HG03066 (cell line): ENCODE results near the gene NR1I2.

Experiments
- ATAC-seq: cut with Tn5 transposase; IDR thresholded peaks from one replicate; pipeline ENCODE4 v1.9.1; 2021; ENCODE audit warnings: low read depth; ENCODE audit not compliant: unreplicated experiment

NR1I2 gene

DNA sequence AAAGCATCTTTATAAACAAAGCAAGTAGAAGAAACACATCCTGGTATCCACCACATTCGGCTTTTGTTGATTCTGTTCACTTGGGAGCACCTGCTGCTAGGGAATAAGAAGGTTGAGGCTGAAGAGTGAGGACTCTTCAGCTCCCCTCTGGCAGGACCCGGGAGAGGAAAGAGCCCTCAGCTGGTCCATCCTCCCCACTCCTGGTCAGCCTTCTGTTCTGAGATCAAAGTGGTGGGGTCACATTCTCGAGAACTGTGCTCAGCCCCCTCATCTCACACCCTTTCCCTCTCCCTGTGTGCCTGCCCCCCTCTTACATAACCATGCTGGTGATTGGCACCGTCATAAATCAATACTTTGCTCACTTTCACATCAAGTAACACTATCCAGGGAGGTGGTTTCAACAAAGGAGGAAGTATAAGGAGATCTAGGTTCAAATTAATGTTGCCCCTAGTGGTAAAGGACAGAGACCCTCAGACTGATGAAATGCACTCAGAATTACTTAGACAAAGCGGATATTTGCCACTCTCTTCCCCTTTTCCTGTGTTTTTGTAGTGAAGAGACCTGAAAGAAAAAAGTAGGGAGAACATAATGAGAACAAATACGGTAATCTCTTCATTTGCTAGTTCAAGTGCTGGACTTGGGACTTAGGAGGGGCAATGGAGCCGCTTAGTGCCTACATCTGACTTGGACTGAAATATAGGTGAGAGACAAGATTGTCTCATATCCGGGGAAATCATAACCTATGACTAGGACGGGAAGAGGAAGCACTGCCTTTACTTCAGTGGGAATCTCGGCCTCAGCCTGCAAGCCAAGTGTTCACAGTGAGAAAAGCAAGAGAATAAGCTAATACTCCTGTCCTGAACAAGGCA lies at the start of gene NR1I2:
Gene NR1I2 (plus strand): TSS at position 772 of the 869 bp plus-strand sequence.
- no peak for ATAC-seq

DNA sequence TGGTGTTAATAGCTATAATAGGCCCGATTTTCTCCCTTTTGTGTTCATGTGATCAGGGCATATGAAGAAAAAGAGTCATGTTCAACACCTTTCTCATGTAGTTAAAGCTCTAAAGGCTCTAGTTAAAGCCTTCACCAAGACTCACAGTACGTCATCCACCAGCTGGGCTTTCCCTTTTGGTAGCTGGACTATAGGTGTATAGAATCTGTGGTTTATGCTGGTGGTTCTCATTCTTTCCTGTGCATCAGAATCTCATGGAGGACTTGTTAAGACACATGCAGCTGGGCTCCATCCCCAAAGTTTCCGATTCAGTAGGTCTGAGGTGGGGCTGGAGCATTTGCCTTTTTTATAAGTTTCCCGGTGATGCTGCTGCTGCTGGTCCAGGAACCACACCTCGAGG lies 48.1 kb upstream of the NR1I2 start:
- no peak for ATAC-seq

DNA sequence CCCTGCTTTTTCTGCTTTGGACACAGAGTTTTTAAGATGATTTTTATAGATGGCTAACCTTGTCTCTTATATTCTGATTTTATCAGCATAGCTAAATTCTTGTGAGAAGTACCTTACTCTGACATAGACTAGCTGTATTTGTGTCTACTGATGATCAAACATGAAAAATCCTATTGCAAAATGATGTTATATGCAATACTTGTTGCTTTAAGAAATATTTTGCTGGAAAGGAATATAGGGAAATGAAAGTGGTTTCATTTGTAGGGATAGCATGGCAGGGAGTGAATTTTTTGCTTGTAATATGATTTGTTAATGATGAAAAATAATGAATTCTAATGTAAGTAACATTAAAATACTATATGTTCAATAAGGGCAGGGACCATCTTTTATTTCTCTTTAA lies 43.2 kb upstream of the NR1I2 start:
- no peak for ATAC-seq

DNA sequence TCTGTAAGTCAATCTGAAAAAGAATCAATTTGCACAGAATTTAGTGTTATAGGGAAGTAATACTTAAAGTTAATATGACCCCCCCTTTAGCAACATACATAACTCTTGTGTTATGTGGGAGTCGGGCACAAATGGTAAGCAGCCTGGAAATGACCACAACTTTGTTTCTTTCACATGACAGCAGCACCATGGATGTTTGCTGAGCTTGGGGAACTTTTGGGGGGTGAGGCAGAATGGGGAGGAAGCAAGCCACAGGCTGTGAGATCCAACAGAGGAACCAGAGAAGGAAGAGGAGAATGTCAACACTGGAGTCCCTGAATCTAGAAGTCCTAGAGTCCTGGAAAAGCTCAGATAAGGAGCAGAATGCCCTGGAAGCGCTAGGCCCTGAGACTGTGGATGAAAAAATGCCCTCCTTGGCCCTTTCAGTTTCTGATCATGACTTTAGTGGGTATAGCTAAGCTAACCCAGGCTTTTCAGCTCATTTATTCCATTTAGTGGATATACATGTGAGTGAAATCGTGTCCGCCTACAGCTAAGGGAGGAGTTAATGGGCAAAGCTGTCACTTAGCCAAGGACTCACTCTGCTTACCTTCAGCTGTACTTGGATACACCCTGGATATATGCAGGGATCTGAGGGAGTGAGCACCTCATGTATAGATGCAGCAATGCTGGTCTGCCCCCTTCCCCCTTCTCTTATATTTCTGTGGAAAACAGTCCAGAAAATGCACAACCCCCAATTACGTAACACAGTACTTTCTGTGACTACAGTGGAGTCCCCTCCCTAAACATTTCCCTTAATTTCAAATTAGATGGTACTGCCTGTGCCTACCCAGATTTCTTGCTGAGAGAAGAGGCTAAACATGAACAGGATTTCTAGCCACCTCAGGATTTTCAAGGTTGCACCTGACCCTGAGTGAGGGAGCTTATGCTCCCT lies 40.0 kb upstream of the NR1I2 start:
- no peak for ATAC-seq

DNA sequence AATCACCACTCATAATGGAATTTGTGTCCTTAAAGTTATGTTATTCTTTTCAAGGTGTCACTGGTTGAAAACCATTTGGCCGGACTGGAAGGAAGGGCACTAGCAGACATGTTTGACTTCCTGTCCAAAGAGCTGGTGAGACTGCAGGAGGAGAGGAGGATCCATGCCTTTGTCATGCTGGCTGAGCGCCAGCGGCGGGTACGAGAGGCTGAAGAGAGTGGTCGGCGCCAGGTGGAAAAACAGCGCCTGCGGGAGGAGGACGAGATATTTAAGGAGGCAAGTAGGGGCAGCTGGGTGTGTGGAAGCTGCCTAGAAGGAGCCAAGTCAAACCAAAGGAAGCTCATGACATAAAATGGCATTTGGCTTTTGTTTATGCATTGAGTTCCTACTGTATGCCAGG lies 38.0 kb upstream of the NR1I2 start:
- ATAC-seq: no peak

DNA sequence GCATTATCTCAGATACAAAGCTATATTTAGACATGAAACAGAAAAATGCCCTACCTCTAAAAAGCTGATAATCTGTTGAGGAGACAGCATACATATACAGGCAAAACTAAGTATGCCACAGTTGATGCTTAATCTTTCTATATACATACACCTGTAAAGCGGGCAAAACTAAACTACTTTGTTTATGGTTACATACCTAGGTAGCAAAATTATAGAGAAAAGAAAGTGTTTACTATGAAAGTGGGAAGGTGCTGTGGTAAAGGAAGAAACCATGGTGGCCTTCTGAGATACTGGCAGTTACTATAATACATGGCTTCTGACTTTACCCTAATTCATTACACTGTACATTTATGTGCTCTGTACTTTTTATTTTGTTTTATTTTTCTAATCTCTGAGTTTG lies 36.0 kb upstream of the NR1I2 start:
- peak; percentile 60 for ATAC-seq

DNA sequence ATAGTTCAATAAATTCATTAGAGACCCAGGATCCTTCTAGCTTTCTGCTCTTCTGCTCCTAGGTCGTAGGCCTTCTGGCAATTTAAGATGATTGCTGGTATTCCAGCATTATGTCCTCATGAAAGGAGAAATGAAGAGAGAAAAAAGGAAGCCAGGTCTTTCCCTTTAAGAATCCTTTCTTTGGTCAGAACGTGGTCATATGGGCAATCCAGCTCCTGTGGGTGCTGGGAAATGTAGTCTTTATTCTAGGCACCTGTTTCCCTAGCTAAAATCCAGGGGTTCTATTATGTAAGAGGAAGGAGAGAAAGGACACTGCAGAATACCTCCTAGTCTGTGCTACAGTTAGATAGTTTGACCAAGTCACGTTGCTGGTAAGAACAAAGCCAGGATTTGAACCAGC lies 35.5 kb upstream of the NR1I2 start:
- ATAC-seq: no peak

DNA sequence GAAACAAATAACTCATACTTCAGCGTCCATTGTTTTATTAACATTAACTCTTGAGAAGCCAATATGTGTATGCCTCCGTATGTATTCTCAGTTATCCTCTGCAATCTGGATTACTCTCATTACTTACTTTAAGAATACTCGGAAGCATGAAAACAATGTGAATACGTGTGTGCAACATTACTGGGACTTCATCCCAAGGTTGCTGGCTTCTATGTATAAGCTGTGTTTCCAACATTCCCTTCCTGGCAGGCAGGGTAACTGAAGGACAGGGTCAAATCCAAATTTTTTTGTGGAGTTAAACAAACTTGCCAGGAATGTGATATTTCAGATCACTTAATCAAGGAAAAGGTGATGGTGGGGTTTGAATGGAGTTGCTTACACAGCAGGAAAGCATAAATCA lies 34.5 kb upstream of the NR1I2 start:
- no peak for ATAC-seq

DNA sequence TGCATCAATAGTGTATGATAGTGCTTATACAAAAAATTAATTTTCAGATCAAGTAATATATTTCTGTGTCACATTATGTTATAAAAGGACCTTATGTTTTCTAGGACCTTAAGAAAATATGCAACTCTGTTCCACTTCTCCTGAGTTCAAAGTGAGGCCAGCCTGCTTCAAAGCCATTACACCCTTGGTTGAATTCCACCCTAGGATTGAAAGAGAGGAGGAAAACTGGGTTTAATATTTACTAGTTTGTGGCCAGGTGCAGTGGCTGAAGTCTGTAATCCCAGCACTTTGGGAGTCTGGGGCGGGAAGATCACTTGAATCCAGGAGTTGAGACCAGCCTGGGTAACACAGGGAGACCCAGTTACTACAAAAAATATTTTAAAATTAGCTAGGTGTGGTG lies 32.9 kb upstream of the NR1I2 start:
- no peak for ATAC-seq

DNA sequence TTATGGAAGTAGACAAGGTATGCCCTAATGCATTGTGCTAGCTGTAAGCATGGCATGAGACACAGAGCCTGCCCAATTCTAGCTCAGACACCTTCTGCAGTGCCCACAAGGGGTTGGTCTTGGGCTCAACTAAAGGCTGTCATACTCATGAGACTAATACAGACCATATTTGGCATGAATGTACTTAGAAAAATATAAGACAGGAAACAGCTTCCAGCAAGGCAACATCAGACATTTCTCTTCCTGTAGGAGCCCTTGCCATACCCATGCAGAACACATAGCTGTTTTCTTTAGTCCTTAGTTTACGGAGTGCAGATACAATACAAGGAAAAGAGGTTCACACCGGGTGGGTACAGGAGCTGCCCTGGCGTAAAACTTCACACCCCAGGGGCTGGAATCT lies 30.5 kb upstream of the NR1I2 start:
- ATAC-seq: no peak

DNA sequence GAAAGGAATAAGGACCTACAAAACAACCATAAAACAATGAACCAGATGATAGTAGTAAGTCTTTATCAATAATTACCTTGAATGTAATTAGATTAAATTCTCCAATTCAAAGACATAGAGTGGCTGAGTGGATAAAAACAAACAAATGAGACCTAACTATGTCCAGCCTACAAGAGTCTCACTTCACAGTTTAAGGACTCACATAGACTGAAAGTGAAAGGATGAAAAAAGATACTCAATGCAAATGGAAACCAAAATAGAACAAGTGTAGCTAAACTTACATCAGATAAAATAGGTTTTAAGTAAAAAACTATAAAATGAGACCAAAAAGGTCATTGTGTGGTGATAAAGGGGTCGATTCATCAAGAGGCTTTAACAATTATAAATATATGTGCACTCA lies 21.9 kb upstream of the NR1I2 start:
- ATAC-seq: peak; percentile 89

DNA sequence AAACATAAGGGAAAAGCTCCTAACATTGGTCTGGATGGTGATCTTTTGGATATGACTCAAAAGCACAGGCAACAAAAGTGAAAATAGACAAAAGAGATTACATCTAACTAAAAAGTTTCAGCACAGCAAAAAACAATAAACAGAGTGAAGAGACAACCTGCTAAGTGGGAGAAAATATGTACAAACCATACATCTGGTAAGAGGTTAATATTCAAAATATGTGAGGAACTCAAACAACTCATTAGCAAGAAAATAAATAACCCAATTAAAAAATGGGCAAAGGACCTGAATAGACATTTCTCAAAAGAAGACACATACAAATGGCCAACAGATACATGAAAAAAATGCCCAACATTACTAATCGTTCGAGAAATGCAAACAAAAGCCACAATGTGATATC lies 19.0 kb upstream of the NR1I2 start:
- no peak for ATAC-seq

DNA sequence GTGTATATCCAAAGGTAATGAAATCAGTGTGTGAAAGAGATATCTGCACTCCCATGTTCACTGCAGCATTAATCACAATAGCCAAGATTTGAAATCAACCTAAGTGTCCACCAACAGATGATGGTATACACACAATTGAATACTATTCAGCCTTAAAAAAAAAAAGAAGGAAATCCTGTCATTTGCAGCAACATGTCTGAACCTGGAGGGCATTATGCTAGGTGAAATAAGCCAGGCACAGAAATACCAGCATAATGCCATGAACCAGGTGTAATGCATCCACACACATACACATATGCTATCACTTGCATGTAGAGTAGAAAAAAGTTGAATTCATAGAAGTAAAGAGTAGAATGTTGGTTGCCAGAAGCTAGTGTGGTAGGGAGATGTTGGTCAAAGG lies 18.4 kb upstream of the NR1I2 start:
- ATAC-seq: no peak

DNA sequence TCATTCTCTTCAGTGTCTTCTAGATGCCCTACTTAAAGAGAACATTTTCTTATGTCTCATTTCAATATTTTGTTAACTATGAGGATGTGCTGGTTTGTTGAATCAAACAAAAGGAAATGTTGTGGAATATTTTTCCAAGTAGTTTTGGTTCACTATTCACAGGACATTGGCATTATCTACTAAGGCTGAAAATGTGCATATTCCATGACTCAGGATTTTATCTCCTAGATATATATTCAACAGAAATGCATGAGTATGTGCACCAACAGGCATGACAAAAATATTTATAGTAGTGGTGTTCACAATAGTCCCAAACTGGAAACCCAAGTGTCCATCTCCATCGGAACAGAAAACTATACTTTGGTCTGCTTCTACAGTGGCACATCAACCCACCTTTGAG lies 16.7 kb upstream of the NR1I2 start:
- ATAC-seq: no peak

DNA sequence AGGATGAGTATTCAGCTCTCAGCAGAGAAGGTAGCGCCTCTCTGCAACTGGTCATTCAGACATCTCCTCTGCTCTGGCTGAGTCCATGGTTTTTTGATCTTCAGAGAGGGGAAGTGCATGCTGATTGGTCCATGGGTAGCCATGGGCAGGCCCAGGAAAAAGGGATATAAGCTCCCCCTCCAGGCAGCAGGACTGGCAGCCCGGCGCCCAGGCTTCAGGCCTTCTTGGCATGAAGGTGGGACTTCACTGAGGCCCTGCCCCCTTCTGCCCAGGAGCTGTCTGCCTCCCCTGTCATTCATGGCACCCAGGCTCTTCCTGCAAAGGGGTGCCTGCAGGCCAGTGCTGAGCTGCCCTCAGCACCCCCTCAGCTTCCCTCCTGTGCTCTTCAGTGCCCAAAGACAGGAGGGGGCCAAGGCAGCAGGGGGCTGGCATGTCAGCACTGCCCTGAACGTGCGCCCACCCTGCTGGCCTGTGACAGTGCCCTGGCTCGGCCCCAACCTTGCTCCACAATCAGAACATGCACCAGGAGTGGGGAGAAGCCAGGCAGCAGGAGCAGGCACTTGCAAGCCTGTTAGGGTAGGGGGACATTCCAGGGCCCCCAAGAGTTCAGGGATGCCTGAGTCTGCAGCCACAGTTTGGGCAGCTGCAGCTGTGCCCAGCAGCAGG lies 13.8 kb upstream of the NR1I2 start:
- ATAC-seq: no peak

DNA sequence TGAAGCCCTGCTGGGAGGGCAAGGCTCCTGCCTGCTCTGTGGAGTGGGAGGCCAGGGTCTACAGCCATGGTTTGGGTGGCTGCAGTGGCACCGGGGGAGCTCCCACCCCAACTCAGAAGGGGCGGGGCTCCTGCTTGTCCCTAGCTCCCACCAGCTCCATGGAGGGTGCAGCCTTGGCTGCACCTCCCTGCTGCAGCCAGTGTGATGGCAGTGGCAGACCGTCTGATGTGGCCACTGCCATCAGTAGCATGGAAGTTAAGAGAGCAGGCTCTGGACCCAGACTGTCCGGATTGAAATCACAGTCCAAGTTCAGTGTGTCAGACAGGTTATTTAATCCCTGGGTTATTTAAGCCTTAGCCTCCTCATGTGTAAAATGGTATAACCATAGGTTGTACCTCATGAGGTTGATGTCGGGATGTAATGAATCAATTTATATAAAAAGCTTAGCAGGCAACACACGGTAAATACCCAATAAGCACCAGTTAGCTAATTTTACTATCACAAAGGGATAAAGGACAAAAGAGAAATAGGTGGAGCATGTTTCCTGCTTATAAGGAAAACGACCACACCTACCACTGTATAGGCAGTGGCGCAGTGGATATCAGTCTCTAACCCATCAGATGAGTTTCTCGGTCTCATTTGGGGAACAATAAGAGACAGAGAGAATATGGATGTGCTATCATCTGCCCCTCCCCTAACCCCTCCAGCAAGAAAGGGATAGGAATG lies 13.1 kb upstream of the NR1I2 start:
- ATAC-seq: no peak

DNA sequence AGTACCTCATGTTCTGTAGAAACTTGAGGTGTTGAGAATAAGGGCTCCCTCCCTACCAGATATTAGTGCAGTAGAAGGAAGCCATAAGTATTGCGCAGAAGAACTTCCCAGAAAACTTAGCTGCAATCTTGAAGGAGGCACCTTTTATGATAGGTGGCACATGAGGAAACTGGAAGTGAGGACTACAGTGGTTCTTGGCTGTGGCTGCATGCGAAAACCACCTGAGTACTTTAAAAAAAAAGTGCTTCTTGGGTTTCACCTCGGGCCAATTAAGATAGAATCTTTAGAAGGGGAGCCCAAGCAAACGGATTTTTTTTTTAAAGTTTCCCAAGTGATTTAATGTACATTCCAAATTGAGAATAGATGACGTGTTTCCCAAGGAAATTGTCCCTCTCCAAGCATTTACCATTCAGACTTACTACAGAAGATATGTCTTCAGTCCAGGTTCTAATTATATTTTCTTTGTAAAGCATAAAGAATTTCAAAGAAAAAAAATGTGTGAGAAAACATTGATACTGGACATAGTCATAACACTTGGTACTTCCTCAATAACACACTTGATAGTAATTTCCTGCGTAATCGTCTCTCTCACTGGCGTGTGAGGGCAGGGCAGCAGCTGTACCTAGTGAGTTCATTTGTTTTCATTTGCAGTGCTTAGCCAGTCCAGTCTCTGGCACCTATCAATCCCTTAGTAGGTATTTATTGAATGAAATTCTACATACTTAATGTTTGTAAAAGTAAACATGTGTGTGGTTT lies 12.3 kb upstream of the NR1I2 start:
- ATAC-seq: no peak

DNA sequence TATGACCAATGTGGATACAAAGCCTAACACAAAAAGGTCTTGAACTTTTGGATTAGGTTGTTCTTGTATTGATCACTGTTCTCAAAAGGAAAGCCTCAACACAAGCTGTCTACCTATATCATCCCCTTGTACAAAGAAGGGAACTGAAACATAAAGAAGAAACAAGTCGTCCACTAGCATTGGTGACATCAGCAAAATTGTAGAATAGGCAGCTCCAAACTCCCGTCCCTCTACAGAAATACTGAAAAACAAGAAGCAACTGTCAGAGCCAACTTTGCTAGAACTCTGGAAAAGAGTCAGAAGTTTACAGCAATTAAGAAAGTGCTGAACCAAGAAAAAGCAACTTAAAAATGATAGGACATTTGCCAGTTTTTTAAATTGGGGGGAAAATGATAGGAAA lies 7.5 kb upstream of the NR1I2 start:
- ATAC-seq: peak; percentile 78

DNA sequence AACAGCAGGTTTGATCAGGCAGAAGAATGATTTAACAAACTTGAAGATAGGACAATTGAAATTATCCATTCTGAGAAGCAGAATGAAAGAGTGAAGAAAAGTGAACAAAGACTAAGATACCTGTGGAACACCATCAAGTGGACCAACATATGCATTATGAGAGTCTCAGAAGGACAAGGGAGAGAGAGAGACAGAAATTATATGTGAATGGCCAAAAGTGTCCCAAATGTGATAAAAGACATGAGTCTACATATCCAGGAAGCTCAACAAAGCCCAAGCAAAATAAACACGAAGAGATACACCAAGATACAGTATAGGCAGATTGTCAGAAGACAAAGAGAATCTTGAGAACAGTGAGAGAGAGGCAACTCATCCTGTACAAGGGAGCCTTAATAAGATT lies 5.6 kb upstream of the NR1I2 start:
- ATAC-seq: no peak

DNA sequence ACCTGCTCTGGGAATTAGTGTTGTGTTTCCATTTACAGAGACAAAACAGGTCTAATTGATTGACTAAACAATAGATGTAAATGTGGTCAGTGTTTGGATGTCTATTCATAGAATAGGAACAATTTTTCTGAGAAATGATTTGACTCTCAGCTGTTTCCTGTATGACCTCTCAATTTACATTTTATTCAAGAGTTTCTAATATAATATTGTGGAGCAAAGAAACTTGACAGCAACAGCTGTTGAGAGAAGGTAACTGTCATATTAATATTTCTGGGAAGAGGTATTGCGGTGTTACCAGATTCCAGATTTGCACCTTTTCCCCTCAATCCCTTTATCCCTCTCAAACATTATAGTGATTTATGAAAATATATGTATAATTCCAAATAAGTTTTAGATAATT lies 3.7 kb upstream of the NR1I2 start:
- ATAC-seq: no peak
